HL-60 (cell line): ENCODE data around the gene ZSCAN5B.
"Not testable (repeated sequence)": the region's sequence is repeated elsewhere in the genome, so short reads cannot be mapped to it uniquely, and the experiment has no call there.

ENCODE experiments used
- DNase-seq, 2 experiments: peaks; one replicate each; pipeline ENCODE4 v3.0.0-alpha.2; 2010 to 2020; ENCODE audit warnings: low read depth in 1 of 2, low spot score in 1 of 2
- H3K27ac ChIP-seq: fragments of 250-450 bp; sonication (Bioruptor Pico); replicated peaks from 2 replicates; pipeline ENCODE4 v1.5.1; 2020; ENCODE audit warnings: mild to moderate bottlenecking, moderate library complexity
- H3K27me3 ChIP-seq: fragments of 250-450 bp; sonication (Bioruptor Pico); 2 replicates; pipeline ENCODE4 v1.5.1; 2021; ENCODE audit warnings: mild to moderate bottlenecking, moderate library complexity; ENCODE audit not compliant: insufficient read depth, poor library complexity, severe bottlenecking
- H3K4me3 ChIP-seq: replicated peaks from 2 replicates; pipeline ENCODE4 v1.5.1; 2011; ENCODE audit warnings: mild to moderate bottlenecking, control low read depth, low read length; ENCODE audit not compliant: insufficient read depth
- GABPA ChIP-seq: IDR thresholded peaks from 2 replicates; pipeline ENCODE4 v1.6.1; 2012; ENCODE audit warnings: low read depth
- POLR2AphosphoS5 ChIP-seq: IDR thresholded peaks from 2 replicates; pipeline ENCODE4 v1.6.1; 2012; ENCODE audit warnings: low read depth
- SPI1 ChIP-seq: IDR thresholded peaks from 2 replicates; pipeline ENCODE4 v1.6.1; 2012; ENCODE audit warnings: low read depth, mild to moderate bottlenecking, borderline replicate concordance
- TF ChIP-seq, protein P1 (sequence below): IDR thresholded peaks from one replicate; pipeline ENCODE4 v1.5.1; 2011; ENCODE audit warnings: low read length, control low read depth, inconsistent platforms; ENCODE audit not compliant: insufficient read depth
- TF ChIP-seq, protein P2 (sequence below): IDR thresholded peaks from 2 replicates; pipeline ENCODE4 v1.6.1; 2012; ENCODE audit warnings: low read depth; ENCODE audit not compliant: insufficient replicate concordance

Gene ZSCAN5B

DNA sequence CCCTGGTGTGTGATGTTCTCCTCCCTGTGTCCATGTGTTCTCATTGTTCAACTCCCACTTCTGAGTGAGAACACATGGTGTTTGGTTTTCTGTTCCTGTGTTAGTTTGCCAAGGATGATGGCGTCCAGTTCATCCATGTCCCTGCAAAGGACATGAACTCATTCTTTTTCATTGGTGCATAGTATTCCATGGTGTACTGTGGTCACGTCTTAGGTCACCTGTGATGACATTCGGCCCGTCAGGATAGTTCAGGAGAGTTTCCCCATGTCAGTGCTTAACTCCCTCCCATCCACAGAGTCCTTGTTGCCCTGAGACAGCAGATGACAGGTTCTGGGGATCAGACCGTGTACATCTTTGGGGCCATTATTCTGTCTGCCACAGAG, 47.9 kb downstream of the ZSCAN5B start:
- Histone ChIP-seq H3K27me3 (no peaks in the 10 kb centered on the region), H3K4me3 (no peak overlapping the region), H3K27ac (no peak overlapping the region)
- no peak for DNase-seq
- TF ChIP-seq, protein P1, sequence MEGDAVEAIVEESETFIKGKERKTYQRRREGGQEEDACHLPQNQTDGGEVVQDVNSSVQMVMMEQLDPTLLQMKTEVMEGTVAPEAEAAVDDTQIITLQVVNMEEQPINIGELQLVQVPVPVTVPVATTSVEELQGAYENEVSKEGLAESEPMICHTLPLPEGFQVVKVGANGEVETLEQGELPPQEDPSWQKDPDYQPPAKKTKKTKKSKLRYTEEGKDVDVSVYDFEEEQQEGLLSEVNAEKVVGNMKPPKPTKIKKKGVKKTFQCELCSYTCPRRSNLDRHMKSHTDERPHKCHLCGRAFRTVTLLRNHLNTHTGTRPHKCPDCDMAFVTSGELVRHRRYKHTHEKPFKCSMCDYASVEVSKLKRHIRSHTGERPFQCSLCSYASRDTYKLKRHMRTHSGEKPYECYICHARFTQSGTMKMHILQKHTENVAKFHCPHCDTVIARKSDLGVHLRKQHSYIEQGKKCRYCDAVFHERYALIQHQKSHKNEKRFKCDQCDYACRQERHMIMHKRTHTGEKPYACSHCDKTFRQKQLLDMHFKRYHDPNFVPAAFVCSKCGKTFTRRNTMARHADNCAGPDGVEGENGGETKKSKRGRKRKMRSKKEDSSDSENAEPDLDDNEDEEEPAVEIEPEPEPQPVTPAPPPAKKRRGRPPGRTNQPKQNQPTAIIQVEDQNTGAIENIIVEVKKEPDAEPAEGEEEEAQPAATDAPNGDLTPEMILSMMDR = no peak
- TF ChIP-seq, protein P2, sequence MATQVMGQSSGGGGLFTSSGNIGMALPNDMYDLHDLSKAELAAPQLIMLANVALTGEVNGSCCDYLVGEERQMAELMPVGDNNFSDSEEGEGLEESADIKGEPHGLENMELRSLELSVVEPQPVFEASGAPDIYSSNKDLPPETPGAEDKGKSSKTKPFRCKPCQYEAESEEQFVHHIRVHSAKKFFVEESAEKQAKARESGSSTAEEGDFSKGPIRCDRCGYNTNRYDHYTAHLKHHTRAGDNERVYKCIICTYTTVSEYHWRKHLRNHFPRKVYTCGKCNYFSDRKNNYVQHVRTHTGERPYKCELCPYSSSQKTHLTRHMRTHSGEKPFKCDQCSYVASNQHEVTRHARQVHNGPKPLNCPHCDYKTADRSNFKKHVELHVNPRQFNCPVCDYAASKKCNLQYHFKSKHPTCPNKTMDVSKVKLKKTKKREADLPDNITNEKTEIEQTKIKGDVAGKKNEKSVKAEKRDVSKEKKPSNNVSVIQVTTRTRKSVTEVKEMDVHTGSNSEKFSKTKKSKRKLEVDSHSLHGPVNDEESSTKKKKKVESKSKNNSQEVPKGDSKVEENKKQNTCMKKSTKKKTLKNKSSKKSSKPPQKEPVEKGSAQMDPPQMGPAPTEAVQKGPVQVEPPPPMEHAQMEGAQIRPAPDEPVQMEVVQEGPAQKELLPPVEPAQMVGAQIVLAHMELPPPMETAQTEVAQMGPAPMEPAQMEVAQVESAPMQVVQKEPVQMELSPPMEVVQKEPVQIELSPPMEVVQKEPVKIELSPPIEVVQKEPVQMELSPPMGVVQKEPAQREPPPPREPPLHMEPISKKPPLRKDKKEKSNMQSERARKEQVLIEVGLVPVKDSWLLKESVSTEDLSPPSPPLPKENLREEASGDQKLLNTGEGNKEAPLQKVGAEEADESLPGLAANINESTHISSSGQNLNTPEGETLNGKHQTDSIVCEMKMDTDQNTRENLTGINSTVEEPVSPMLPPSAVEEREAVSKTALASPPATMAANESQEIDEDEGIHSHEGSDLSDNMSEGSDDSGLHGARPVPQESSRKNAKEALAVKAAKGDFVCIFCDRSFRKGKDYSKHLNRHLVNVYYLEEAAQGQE = no peak
- no peak for TF ChIP-seq SPI1
- TF ChIP-seq POLR2AphosphoS5 = no peak
- TF ChIP-seq GABPA = no peak

DNA sequence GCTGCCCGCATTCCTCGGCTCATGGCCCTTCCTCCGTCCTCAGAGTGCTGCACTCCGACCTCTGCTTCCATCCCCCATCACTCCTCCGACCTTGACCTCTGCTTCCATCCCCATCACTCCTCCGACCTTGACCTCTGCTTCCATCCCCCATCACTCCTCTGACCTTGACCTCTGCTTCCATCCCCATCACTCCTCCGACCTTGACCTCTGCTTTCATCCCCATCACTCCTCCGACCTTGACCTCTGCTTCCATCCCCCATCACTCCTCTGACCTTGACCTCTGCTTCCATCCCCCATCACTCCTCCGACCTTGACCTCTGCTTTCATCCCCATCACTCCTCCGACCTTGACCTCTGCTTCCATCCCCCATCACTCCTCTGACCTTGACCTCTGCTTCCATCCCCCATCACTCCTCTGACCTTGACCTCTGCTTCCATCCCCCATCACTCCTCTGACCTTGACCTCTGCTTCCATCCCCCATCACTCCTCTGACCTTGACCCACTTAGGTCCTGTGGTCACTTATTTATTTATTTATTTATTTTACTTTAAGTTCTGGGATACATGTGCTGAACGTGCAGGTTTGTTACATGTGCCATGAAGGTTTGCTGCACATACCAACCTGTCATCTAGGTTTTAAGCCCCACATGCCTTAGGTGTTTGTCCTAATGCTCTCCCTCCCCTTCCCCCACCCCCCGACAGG, 48.5 kb downstream of the ZSCAN5B start:
- not testable (repeated sequence) for H3K4me3 ChIP-seq, DNase-seq, H3K27me3 ChIP-seq, H3K27ac ChIP-seq

DNA sequence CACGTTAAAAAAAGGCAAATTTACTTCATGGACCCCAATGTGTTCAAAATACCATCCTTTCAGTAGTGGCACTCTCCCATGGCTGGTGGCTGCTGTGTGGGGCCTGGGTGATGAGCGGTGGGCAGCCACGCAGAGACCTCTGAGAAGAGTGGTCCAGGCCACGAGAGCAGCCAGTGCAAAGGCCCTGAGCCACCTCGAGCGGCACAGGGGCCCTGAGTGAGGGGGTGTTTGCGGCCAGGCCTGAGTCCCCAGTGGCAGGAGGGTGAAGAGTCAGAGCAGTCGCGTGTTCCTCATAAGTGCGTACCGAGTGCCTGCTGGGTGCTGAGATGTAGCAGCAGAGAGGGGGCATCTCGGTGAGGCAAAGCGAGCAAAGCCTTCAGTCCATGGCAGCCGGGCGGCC, 49.5 kb downstream of the ZSCAN5B start:
- no peak for DNase-seq
- no peaks in the 10 kb centered on the region for H3K27me3 ChIP-seq
- H3K27ac ChIP-seq = no peak overlapping the region
- TF ChIP-seq SPI1 = no peak
- TF ChIP-seq POLR2AphosphoS5 = no peak
- TF ChIP-seq, protein P2 = no peak
- TF ChIP-seq GABPA = no peak
- TF ChIP-seq, protein P1 = no peak
- H3K4me3 ChIP-seq = no peak overlapping the region

DNA sequence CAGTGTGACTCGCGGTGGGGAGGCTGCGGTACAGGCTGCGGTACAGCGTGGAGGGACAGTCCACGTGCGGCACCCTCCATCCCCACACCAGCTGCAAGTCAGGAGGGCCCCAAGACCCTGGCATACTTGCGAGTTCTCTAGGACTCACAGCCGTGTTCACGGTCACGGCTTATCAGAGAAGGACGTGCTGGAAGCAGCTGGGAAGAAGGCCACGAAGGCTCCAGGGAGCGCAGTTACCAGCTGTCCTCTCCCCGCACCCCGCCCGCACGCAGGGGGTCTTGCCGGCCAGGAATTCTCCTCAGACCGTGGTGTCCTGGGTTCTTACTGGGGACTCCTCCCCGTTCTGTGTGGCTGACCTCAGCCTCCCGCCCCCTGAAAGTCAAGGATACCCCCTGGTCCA, 50.3 kb downstream of the ZSCAN5B start:
- DNase-seq = no peak
- TF ChIP-seq, protein P2 = no peak
- TF ChIP-seq POLR2AphosphoS5 (no peak), GABPA (no peak), SPI1 (no peak)
- TF ChIP-seq, protein P1 = no peak
- no peaks in the 10 kb centered on the region for H3K27me3 ChIP-seq
- no peak overlapping the region for H3K4me3 ChIP-seq
- no peak overlapping the region for H3K27ac ChIP-seq
